Left lung (tissue), 10 donors: ENCODE measurements around the gene VWF. TPM values are rescaled to one million over a fixed set of nuclear protein-coding genes. Genes with fewer than 3 reads are reported as not detected.

Experiments
- ATAC-seq: fragments of 200-7000 bp; cut with Tn5 transposase; one replicate; pipeline ENCODE4 v1.9.1; 2020; ENCODE audit warnings: moderate library complexity
- DNase-seq, 4 donors: peaks; one replicate each; pipeline ENCODE4 v3.0.0-alpha.2; 2013 to 2020
- H3K27ac ChIP-seq, 2 donors: fragments of 200-600 bp; sonication (generic) in 1 of 2; one replicate each; pipeline versions ENCODE4 v1.5.0 to v1.8.0; 2020 to 2021
- H3K27me3 ChIP-seq, 2 donors: fragments of 200-600 bp; sonication (generic) in 1 of 2; one replicate each; pipeline versions ENCODE4 v1.5.0 to v1.8.0; 2020 to 2021
- H3K36me3 ChIP-seq, 2 donors: fragments of 200-600 bp; sonication (generic) in 1 of 2; one replicate each; pipeline versions ENCODE4 v1.5.0 to v1.8.0; 2020 to 2021
- H3K4me1 ChIP-seq, 2 donors: fragments of 200-600 bp; one replicate each; pipeline ENCODE4 v1.8.0; 2021
- H3K4me3 ChIP-seq, 2 donors: fragments of 200-600 bp; sonication (generic) in 1 of 2; one replicate each; pipeline versions ENCODE4 v1.5.0 to v1.8.0; 2020 to 2021; ENCODE audit warnings: mild to moderate bottlenecking in 1 of 2
- H3K9me3 ChIP-seq, 2 donors: fragments of 200-600 bp; sonication (generic) in 1 of 2; one replicate each; pipeline versions ENCODE4 v1.5.0 to v1.8.0; 2020 to 2021
- CTCF ChIP-seq, 2 donors: fragments of 200-600 bp; sonication (generic) in 1 of 2; IDR thresholded peaks; one replicate each; pipeline versions ENCODE4 v1.5.0 to v1.8.0; 2021; ENCODE audit warnings: antibody characterized with exemption in 2 of 2
- intact Hi-C, 2 donors: fragments of 100-400 bp; cut with DNase I; formaldehyde crosslinking; loops; one replicate each; pipeline versions ENCODE4 v1.11.2 to v1.14.2; 2022
- polyA plus RNA-seq, 6 donors: library from polyadenylated mRNA; unstranded; fragments of 120-200 nt; gene quantifications; one replicate each; pipeline ENCODE4 v1.2.1, GENCODE V29; 2013; ENCODE audit not compliant: insufficient read length in 6 of 6
- total RNA-seq, 2 donors: library from RNA; stranded (reverse); fragmentation: NEBNext Ultra II Directional; extraction: Animal tissue kit (Norgen Biotek cat#: 25700); gene quantifications; one replicate each; pipeline ENCODE4 v1.2.1, GENCODE V29; 2021
- donor health status: DM: no; HTN: yes; CAD: no.
- donor health status: DM: no; HTN: no; CAD: no.

VWF gene
- total and polyA plus RNA-seq, 8 donors, result 123 to 401 (median 147) TPM

DNA sequence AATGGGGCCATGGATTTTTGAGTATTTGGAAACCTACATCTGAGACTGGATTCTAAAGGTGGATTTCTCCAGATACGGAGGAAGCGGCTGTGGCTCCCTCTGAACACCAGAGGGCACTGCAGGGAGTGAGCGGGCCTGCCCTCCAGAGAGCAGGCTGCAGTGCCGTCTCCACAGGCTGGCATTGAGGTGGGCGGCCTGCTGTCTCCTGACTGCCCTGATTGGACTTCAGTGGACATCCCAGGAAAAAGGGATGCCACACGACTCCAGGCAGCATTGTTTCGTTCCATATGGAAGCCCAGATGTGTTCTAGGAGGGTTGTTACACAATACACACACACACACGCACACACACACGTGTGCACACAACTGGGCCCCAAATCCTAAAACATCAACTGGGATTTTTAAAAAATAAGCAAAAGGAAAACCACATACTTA lies 158.5 kb downstream of the VWF start:
- DNase-seq (peak in 1 of 4 donors; percentile 46), ATAC-seq (peak; percentile 91)
- peak; percentile 62 to 71 for TF ChIP-seq CTCF (IDR thresholded peaks at IDR 0.05)
- Histone ChIP-seq H3K36me3 (peaks cover 0 to 5% of the 10 kb centered on the region in 2 donors), H3K27ac (no peak overlapping the region), H3K4me3 (no peak overlapping the region), H3K9me3 (no peaks in the 10 kb centered on the region), H3K27me3 (peaks cover 0 to 8% of the 10 kb centered on the region in 2 donors), H3K4me1 (no peaks in the 10 kb centered on the region)
- intact Hi-C loops, result no loop called here

DNA sequence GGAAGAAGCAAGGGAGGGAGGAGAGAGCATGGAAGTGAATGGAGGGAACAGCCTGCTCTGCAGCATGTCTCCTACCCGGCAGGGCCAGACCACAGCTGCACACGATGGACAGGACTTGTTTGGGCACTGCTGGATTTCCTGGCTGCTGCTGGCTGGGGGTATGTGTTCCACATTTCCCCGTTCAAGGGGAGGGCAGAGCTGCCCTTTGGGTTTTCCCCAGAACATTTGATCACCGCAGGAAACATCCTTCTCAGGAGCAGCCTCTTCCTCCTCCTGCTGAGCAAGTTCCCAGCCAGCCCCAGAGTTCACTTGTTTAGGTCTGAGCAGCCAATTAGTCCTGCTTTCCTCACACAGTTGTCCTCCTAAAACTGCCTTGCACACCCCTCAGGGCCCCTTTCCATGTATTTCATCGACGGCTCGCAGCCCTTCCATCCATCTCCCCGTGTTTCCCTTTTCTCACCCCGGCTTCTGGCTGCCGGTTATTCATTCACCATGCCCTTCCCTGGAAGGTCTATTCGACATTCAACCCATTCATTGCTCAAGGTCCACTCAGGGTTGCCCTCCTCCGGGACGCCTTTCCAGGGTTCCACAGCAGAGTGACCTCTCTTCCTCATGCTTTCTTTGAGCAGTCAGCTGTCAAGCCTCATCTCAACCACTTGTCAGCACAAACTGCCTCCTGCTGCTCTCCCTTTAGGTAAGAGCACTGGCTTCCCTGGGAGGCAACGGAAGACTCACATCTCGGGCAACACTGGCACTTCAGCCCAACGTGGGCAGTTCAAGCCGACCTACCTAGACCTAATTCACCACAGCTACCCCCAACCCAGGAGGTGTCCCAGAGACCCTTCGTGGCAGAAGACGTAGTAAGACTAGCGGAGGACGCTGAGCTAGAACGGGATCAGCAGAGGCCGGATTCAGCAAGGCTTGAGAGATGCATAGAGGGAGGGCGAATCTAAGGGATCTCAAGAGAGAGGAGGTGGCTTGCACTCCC lies 159.3 kb downstream of the VWF start:
- H3K27ac ChIP-seq, result no peak overlapping the region
- peaks cover 0 to 8% of the 10 kb centered on the region in 2 donors for H3K27me3 ChIP-seq
- no peaks in the 10 kb centered on the region for H3K36me3 ChIP-seq
- no peak for TF ChIP-seq CTCF (IDR thresholded peaks at IDR 0.05)
- H3K4me3 ChIP-seq, result no peak overlapping the region
- ATAC-seq (peak; percentile 12), DNase-seq (no peak)
- H3K9me3 ChIP-seq, result no peaks in the 10 kb centered on the region
- intact Hi-C loops, result no loop called here
- no peaks in the 10 kb centered on the region for H3K4me1 ChIP-seq

GRCh38 chr12:5963515-5963914 lies 161.0 kb downstream of the VWF start:
- ATAC-seq (no peak), DNase-seq (no peak)
- no peak overlapping the region for H3K27ac ChIP-seq
- H3K36me3 ChIP-seq, result peaks cover 0 to 4% of the 10 kb centered on the region in 2 donors
- no peaks in the 10 kb centered on the region for H3K9me3 ChIP-seq
- no peak for TF ChIP-seq CTCF (IDR thresholded peaks at IDR 0.05)
- intact Hi-C loops, result no loop called here
- peaks cover 0 to 8% of the 10 kb centered on the region in 2 donors for H3K27me3 ChIP-seq
- no peak overlapping the region for H3K4me3 ChIP-seq
- H3K4me1 ChIP-seq, result no peaks in the 10 kb centered on the region

DNA sequence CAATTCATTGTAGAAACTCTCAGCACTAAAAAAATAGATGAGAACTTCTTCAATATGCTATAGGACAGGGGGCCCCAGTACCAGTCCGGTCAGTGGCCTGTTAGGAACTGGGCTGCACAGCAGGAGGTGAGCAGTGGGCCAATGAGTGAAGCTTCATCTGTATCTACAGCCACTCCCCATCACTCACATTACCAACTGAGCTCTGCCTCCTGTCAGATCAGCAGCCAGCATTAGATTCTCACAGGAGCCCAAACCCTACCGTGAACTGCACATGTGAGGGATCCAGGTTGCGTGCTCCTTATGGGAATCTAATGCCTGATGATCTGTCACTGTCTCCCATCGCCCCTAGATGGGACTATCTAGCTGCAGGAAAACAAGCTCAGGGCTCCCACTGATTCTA lies 163.7 kb downstream of the VWF start:
- no peak for TF ChIP-seq CTCF (IDR thresholded peaks at IDR 0.05)
- no peaks in the 10 kb centered on the region for H3K4me1 ChIP-seq
- no peaks in the 10 kb centered on the region for H3K9me3 ChIP-seq
- H3K27ac ChIP-seq, result no peak overlapping the region
- ATAC-seq (no peak), DNase-seq (no peak)
- H3K36me3 ChIP-seq, result peaks cover 0 to 4% of the 10 kb centered on the region in 2 donors
- intact Hi-C loops, result no loop called here
- peaks cover 0 to 8% of the 10 kb centered on the region in 2 donors for H3K27me3 ChIP-seq
- no peak overlapping the region for H3K4me3 ChIP-seq

- TF ChIP-seq CTCF (IDR thresholded peaks at IDR 0.05), result no peak
- H3K36me3 ChIP-seq, result peaks cover 0 to 4% of the 10 kb centered on the region in 2 donors
- no peaks in the 10 kb centered on the region for H3K27me3 ChIP-seq
- H3K4me1 ChIP-seq, result no peaks in the 10 kb centered on the region
- DNase-seq (no peak), ATAC-seq (no peak)
- H3K9me3 ChIP-seq, result no peaks in the 10 kb centered on the region
- no peak overlapping the region for H3K4me3 ChIP-seq
- intact Hi-C loops, result no loop called here
- H3K27ac ChIP-seq, result no peak overlapping the region
Observed at GRCh38 chr12:5956987-5957386, 167.5 kb downstream of the VWF start.
